Measurements from ENCODE around the gene GUCY2C. TPM values are rescaled to one million over a fixed set of nuclear protein-coding genes. Genes with fewer than 3 reads are reported as not detected.

The GUCY2C gene
- total RNA-seq, 1 donor from 2014 or later, result not detected

GRCh38 chr12:14621826-14622225, 74.6 kb downstream of the GUCY2C start:
- H3K9me3 ChIP-seq, result no peaks in the 10 kb centered on the region
- ATAC-seq (peak; percentile 58), DNase-seq (no peak)
- H3K4me3 ChIP-seq, result no peak overlapping the region
- no peak overlapping the region for H3K27ac ChIP-seq
- no peaks in the 10 kb centered on the region for H3K36me3 ChIP-seq
- intact Hi-C loops (cut with DNase I), result no loop called here
- H3K4me1 ChIP-seq, result no peaks in the 10 kb centered on the region
- TF ChIP-seq CTCF (IDR thresholded peaks at IDR 0.05), result no peak
- H3K27me3 ChIP-seq, result no peaks in the 10 kb centered on the region

GRCh38 chr12:14619741-14620501, 76.5 kb downstream of the GUCY2C start:
- H3K4me3 ChIP-seq, result no peak overlapping the region
- H3K27ac ChIP-seq, result no peak overlapping the region
- intact Hi-C loops (cut with DNase I), result no loop called here
- no peaks in the 10 kb centered on the region for H3K4me1 ChIP-seq
- H3K36me3 ChIP-seq, result no peaks in the 10 kb centered on the region
- DNase-seq, result no peak
- TF ChIP-seq CTCF (IDR thresholded peaks at IDR 0.05), result no peak
- ATAC-seq, result peak; percentile 81
- no peaks in the 10 kb centered on the region for H3K27me3 ChIP-seq
- no peaks in the 10 kb centered on the region for H3K9me3 ChIP-seq

- Histone ChIP-seq H3K4me3 (no peak overlapping the region), H3K9me3 (no peaks in the 10 kb centered on the region), H3K4me1 (no peaks in the 10 kb centered on the region), H3K27ac (no peak overlapping the region), H3K36me3 (no peaks in the 10 kb centered on the region), H3K27me3 (no peaks in the 10 kb centered on the region)
- TF ChIP-seq CTCF (IDR thresholded peaks at IDR 0.05), result peak; percentile 41
- DNase-seq (no peak), ATAC-seq (peak; percentile 58)
- intact Hi-C loops (cut with DNase I), result no loop called here
Observed at GRCh38 chr12:14618983-14619382, 77.4 kb downstream of the GUCY2C start.

- no peak for DNase-seq
- H3K36me3 ChIP-seq, result no peaks in the 10 kb centered on the region
- H3K27me3 ChIP-seq, result no peaks in the 10 kb centered on the region
- no peak overlapping the region for H3K27ac ChIP-seq
- ATAC-seq, result peak; percentile 72
- no peaks in the 10 kb centered on the region for H3K4me1 ChIP-seq
- H3K9me3 ChIP-seq, result no peaks in the 10 kb centered on the region
- H3K4me3 ChIP-seq, result no peak overlapping the region
- no peak for TF ChIP-seq CTCF (IDR thresholded peaks at IDR 0.05)
- intact Hi-C loops (cut with DNase I), result no loop called here
Observed at GRCh38 chr12:14614704-14615121, 81.7 kb downstream of the GUCY2C start.

GRCh38 chr12:14613718-14614117, 82.7 kb downstream of the GUCY2C start:
- Histone ChIP-seq H3K9me3 (no peaks in the 10 kb centered on the region), H3K27ac (no peak overlapping the region), H3K4me3 (no peak overlapping the region), H3K27me3 (no peaks in the 10 kb centered on the region), H3K36me3 (no peaks in the 10 kb centered on the region), H3K4me1 (no peaks in the 10 kb centered on the region)
- ATAC-seq (peak; percentile 71), DNase-seq (no peak)
- intact Hi-C loops (cut with DNase I), result no loop called here
- no peak for TF ChIP-seq CTCF (IDR thresholded peaks at IDR 0.05)

All from upper lobe of right lung (tissue), 1 donor.